GM23338 (cell line): Measurements from ENCODE around the gene PCSK2. TPM values are rescaled to one million over a fixed set of nuclear protein-coding genes. Genes with fewer than 3 reads are reported as not detected.

ENCODE experiments used
- ATAC-seq: fragments of 200-7000 bp; cut with Tn5 transposase; 3 replicates; pipeline ENCODE4 v1.9.1; 2020
- DNase-seq: peaks from one replicate; pipeline ENCODE4 v3.0.0-alpha.2; 2015; ENCODE audit warnings: low spot score
- H2AFZ ChIP-seq: fragments of 200-600 bp; sonication (generic); 2 replicates; pipeline ENCODE4 v1.8.0; 2016; ENCODE audit warnings: antibody characterized with exemption, mild to moderate bottlenecking, moderate library complexity
- H3F3A ChIP-seq: fragments of 200-600 bp; sonication (generic); replicated peaks from 2 replicates; pipeline ENCODE4 v1.8.0; 2017; ENCODE audit warnings: antibody characterized with exemption, mixed run types, low read depth
- H3K27ac ChIP-seq: fragments of 200-600 bp; sonication (generic); 2 replicates; pipeline ENCODE4 v1.6.1; 2016; ENCODE audit warnings: low read depth
- H3K27me3 ChIP-seq: fragments of 200-600 bp; sonication (generic); 2 replicates; pipeline ENCODE4 v1.8.0; 2016; ENCODE audit warnings: mild to moderate bottlenecking, mixed run types, moderate library complexity; ENCODE audit not compliant: insufficient read depth
- H3K36me3 ChIP-seq: fragments of 200-600 bp; sonication (generic); 2 replicates; pipeline ENCODE4 v1.8.0; 2016; ENCODE audit warnings: mild to moderate bottlenecking; ENCODE audit not compliant: insufficient read depth
- H3K4me1 ChIP-seq: fragments of 200-600 bp; sonication (generic); 2 replicates; pipeline ENCODE4 v1.8.0; 2016; ENCODE audit warnings: mild to moderate bottlenecking, moderate library complexity; ENCODE audit not compliant: insufficient read depth
- H3K4me2 ChIP-seq: fragments of 200-600 bp; sonication (generic); 2 replicates; pipeline ENCODE4 v1.7.1; 2017; ENCODE audit warnings: mixed run types
- H3K4me3 ChIP-seq: fragments of 200-600 bp; sonication (generic); 2 replicates; pipeline ENCODE4 v1.6.1; 2016; ENCODE audit warnings: mixed run types
- H3K79me2 ChIP-seq: fragments of 200-600 bp; sonication (generic); replicated peaks from 2 replicates; pipeline ENCODE4 v1.8.0; 2017; ENCODE audit warnings: mild to moderate bottlenecking; ENCODE audit not compliant: insufficient read depth
- H3K9me2 ChIP-seq: fragments of 200-600 bp; sonication (generic); 2 replicates; pipeline ENCODE4 v1.8.0; 2017; ENCODE audit not compliant: insufficient read depth
- H4K20me1 ChIP-seq: fragments of 200-600 bp; sonication (generic); replicated peaks from 2 replicates; pipeline ENCODE4 v1.8.0; 2017; ENCODE audit warnings: mild to moderate bottlenecking; ENCODE audit not compliant: insufficient read depth
- H3K27ac Mint-ChIP-seq: 2 replicates; pipeline ENCODE4 v1.8.0; 2020; ENCODE audit warnings: inconsistent platforms, mild to moderate bottlenecking, moderate library complexity, mixed read lengths
- H3K27me3 Mint-ChIP-seq: 3 replicates; pipeline ENCODE4 v1.8.0; 2022; ENCODE audit warnings: low read depth, mild to moderate bottlenecking, moderate library complexity, mixed read lengths, inconsistent platforms; ENCODE audit not compliant: insufficient read depth, poor library complexity
- H3K36me3 Mint-ChIP-seq: 3 replicates; pipeline ENCODE4 v1.8.0; 2021; ENCODE audit warnings: low read depth, mild to moderate bottlenecking, inconsistent platforms, moderate library complexity, mixed read lengths
- H3K4me1 Mint-ChIP-seq: 3 replicates; pipeline ENCODE4 v1.8.0; 2020; ENCODE audit warnings: mild to moderate bottlenecking, inconsistent platforms, mixed read lengths
- H3K4me3 Mint-ChIP-seq: 3 replicates; pipeline ENCODE4 v1.8.0; 2021; ENCODE audit warnings: moderate library complexity, mild to moderate bottlenecking, inconsistent platforms, mixed read lengths
- H3K9me3 Mint-ChIP-seq: 3 replicates; pipeline ENCODE4 v1.8.0; 2020; ENCODE audit warnings: moderate library complexity, mild to moderate bottlenecking, inconsistent platforms, mixed read lengths
- CREB1 ChIP-seq: fragments of 250-450 bp; sonication (Bioruptor Pico); IDR thresholded peaks from 2 replicates; pipeline ENCODE4 v1.5.0; 2020; ENCODE audit warnings: low read depth, mild to moderate bottlenecking, moderate library complexity
- EZH2 ChIP-seq: fragments of 200-600 bp; sonication (generic); IDR thresholded peaks from one replicate; pipeline ENCODE4 v1.8.0; 2017; ENCODE audit warnings: antibody characterized with exemption, mild to moderate bottlenecking, low read depth; ENCODE audit not compliant: unreplicated experiment
- EZH2phosphoT487 ChIP-seq: fragments of 200-600 bp; sonication (generic); IDR thresholded peaks from one replicate; pipeline ENCODE4 v1.8.1; 2018; ENCODE audit warnings: antibody characterized with exemption; ENCODE audit not compliant: unreplicated experiment
- JUNB ChIP-seq: IDR thresholded peaks from one replicate; pipeline ENCODE4 v1.6.1; 2016; ENCODE audit warnings: antibody characterized with exemption; ENCODE audit not compliant: unreplicated experiment
- NANOG ChIP-seq: IDR thresholded peaks from 2 replicates; pipeline ENCODE4 v1.6.1; 2016; ENCODE audit warnings: antibody characterized with exemption, borderline replicate concordance
- POLR2AphosphoS5 ChIP-seq: IDR thresholded peaks from 2 replicates; pipeline ENCODE4 v1.6.1; 2016; ENCODE audit warnings: antibody characterized with exemption, low read depth
- STAT1 ChIP-seq: IDR thresholded peaks from one replicate; pipeline ENCODE4 v1.6.1; 2016; ENCODE audit warnings: antibody characterized with exemption; ENCODE audit not compliant: unreplicated experiment
- ZNF114 ChIP-seq: fragments of 250-450 bp; sonication (Bioruptor Pico); IDR thresholded peaks from 2 replicates; pipeline ENCODE4 v1.5.0; 2020; ENCODE audit warnings: mild to moderate bottlenecking, moderate library complexity
- ZNF331 ChIP-seq: fragments of 250-450 bp; sonication (Bioruptor Pico); IDR thresholded peaks from 2 replicates; pipeline ENCODE4 v1.5.0; 2020; ENCODE audit warnings: low read depth, mild to moderate bottlenecking, moderate library complexity
- polyA plus RNA-seq: library from polyadenylated mRNA; unstranded; fragments of >200 nt; fragmentation: Nextera tagmentation; extraction: Ambion mirVana; gene quantifications from 2 replicates; pipeline ENCODE4 v1.2.1, GENCODE V29; 2016
- total RNA-seq: library from RNA; depleted of rRNA; stranded (reverse); fragments of >200 nt; shearing (Covaris generic); gene quantifications from 2 replicates; pipeline ENCODE4 v1.2.3, GENCODE V29; 2014
- TF ChIP-seq, protein P1 (sequence below): fragments of 250-450 bp; sonication (Bioruptor Pico); IDR thresholded peaks from 2 replicates; pipeline ENCODE4 v1.5.0; 2020; ENCODE audit warnings: mild to moderate bottlenecking, moderate library complexity
- TF ChIP-seq, protein P2 (sequence below): IDR thresholded peaks from 2 replicates; pipeline ENCODE4 v1.6.1; 2016; ENCODE audit warnings: antibody characterized with exemption
- TF ChIP-seq, protein P3 (sequence below): IDR thresholded peaks from one replicate; pipeline ENCODE4 v1.6.1; 2018; ENCODE audit warnings: antibody characterized with exemption; ENCODE audit not compliant: unreplicated experiment
- TF ChIP-seq, protein P4 (sequence below), 2 experiments: fragments of 200-600 bp in 1 of 2; sonication (generic) in 1 of 2; conservative IDR thresholded peaks; 2 replicates each; pipeline versions ENCODE4 v1.5.1 to v1.6.1; 2016 to 2017; ENCODE audit warnings: antibody characterized with exemption in 2 of 2, low read depth in 2 of 2, mild to moderate bottlenecking in 2 of 2, moderate library complexity in 1 of 2

PCSK2 gene
- total and polyA plus RNA-seq, 2 experiments from 2014 or later = 0.37 to 1.1 TPM

DNA sequence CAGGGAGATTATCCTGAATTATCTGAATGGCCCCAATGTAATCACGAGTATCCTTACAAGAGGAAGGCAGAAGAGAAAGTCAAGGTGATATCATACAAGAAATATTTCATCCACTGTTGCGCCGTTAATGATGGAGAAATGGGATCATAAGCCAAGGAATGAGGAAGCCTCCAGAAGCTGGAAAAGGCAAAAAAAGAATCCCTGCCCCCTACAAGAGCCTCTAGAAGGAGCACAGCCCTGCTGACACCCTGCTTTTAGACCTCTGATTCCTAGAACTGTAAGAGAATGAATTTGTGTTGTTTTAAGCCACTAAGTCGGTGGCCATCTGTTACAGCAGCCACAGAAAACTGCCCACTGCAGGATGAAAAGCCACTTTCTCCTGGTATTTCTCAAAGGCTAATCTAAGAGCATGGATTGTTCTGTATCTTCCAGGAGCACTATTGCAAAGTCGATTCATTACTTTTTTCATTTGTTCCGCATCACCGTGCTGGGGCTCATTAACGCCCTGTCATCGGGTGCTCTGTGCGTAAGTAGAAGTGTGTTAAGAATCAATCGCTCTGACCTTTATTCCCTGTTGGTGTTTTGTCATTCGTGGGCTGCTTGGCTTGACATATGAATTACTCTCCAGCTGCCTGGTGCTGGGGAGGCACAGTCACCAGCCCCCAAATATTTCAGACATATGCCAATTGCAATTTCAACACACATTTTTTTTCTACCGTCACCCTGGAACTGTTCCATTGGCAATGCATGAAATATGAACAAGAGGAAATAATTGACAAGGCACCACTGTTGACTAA is 117.0 kb downstream of the PCSK2 start:
- Histone ChIP-seq H3K4me1 (0 out of 2 replicates have a peak, but pooled peaks cover 7% of the 10 kb centered on the region), H3K27me3 (no peaks in the 10 kb centered on the region), H3K4me3 (no peak overlapping the region), H3K79me2 (no peaks in the 10 kb centered on the region), H4K20me1 (no peaks in the 10 kb centered on the region), H3K36me3 (no peaks in the 10 kb centered on the region), H3K4me2 (no peak overlapping the region), H3F3A (no peaks in the 10 kb centered on the region), H3K27ac (no peak overlapping the region), H3K9me2 (peaks cover 16% of the 10 kb centered on the region), H2AFZ (peak overlapping the region; percentile 83; the same call in 1 of the 2 replicates)
- DNase-seq (no peak), ATAC-seq (no peak; the same call in 2 of the 3 replicates)
- no peak overlapping the region for H3K27ac Mint-ChIP-seq
- no peak overlapping the region for H3K4me3 Mint-ChIP-seq
- TF ChIP-seq, protein P1, sequence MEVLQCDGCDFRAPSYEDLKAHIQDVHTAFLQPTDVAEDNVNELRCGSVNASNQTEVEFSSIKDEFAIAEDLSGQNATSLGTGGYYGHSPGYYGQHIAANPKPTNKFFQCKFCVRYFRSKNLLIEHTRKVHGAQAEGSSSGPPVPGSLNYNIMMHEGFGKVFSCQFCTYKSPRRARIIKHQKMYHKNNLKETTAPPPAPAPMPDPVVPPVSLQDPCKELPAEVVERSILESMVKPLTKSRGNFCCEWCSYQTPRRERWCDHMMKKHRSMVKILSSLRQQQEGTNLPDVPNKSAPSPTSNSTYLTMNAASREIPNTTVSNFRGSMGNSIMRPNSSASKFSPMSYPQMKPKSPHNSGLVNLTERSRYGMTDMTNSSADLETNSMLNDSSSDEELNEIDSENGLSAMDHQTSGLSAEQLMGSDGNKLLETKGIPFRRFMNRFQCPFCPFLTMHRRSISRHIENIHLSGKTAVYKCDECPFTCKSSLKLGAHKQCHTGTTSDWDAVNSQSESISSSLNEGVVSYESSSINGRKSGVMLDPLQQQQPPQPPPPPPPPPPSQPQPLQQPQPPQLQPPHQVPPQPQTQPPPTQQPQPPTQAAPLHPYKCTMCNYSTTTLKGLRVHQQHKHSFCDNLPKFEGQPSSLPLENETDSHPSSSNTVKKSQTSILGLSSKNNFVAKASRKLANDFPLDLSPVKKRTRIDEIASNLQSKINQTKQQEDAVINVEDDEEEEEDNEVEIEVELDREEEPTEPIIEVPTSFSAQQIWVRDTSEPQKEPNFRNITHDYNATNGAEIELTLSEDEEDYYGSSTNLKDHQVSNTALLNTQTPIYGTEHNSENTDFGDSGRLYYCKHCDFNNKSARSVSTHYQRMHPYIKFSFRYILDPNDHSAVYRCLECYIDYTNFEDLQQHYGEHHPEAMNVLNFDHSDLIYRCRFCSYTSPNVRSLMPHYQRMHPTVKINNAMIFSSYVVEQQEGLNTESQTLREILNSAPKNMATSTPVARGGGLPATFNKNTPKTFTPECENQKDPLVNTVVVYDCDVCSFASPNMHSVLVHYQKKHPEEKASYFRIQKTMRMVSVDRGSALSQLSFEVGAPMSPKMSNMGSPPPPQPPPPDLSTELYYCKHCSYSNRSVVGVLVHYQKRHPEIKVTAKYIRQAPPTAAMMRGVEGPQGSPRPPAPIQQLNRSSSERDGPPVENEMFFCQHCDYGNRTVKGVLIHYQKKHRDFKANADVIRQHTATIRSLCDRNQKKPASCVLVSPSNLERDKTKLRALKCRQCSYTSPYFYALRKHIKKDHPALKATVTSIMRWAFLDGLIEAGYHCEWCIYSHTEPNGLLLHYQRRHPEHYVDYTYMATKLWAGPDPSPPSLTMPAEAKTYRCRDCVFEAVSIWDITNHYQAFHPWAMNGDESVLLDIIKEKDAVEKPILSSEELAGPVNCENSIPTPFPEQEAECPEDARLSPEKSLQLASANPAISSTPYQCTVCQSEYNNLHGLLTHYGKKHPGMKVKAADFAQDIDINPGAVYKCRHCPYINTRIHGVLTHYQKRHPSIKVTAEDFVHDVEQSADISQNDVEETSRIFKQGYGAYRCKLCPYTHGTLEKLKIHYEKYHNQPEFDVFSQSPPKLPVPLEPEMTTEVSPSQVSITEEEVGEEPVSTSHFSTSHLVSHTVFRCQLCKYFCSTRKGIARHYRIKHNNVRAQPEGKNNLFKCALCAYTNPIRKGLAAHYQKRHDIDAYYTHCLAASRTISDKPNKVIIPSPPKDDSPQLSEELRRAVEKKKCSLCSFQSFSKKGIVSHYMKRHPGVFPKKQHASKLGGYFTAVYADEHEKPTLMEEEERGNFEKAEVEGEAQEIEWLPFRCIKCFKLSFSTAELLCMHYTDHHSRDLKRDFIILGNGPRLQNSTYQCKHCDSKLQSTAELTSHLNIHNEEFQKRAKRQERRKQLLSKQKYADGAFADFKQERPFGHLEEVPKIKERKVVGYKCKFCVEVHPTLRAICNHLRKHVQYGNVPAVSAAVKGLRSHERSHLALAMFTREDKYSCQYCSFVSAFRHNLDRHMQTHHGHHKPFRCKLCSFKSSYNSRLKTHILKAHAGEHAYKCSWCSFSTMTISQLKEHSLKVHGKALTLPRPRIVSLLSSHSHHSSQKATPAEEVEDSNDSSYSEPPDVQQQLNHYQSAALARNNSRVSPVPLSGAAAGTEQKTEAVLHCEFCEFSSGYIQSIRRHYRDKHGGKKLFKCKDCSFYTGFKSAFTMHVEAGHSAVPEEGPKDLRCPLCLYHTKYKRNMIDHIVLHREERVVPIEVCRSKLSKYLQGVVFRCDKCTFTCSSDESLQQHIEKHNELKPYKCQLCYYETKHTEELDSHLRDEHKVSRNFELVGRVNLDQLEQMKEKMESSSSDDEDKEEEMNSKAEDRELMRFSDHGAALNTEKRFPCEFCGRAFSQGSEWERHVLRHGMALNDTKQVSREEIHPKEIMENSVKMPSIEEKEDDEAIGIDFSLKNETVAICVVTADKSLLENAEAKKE (CRISPR knock-in tag) = no peak
- TF ChIP-seq EZH2phosphoT487 = no peak
- no peak for TF ChIP-seq JUNB
- no peak for TF ChIP-seq CREB1 (CRISPR knock-in tag)
- TF ChIP-seq STAT1 = no peak
- TF ChIP-seq POLR2AphosphoS5 = no peak
- TF ChIP-seq, protein P2, sequence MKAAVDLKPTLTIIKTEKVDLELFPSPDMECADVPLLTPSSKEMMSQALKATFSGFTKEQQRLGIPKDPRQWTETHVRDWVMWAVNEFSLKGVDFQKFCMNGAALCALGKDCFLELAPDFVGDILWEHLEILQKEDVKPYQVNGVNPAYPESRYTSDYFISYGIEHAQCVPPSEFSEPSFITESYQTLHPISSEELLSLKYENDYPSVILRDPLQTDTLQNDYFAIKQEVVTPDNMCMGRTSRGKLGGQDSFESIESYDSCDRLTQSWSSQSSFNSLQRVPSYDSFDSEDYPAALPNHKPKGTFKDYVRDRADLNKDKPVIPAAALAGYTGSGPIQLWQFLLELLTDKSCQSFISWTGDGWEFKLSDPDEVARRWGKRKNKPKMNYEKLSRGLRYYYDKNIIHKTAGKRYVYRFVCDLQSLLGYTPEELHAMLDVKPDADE = no peak
- TF ChIP-seq EZH2 = no peak
- no peak for TF ChIP-seq ZNF114 (CRISPR knock-in tag)
- TF ChIP-seq, protein P3, sequence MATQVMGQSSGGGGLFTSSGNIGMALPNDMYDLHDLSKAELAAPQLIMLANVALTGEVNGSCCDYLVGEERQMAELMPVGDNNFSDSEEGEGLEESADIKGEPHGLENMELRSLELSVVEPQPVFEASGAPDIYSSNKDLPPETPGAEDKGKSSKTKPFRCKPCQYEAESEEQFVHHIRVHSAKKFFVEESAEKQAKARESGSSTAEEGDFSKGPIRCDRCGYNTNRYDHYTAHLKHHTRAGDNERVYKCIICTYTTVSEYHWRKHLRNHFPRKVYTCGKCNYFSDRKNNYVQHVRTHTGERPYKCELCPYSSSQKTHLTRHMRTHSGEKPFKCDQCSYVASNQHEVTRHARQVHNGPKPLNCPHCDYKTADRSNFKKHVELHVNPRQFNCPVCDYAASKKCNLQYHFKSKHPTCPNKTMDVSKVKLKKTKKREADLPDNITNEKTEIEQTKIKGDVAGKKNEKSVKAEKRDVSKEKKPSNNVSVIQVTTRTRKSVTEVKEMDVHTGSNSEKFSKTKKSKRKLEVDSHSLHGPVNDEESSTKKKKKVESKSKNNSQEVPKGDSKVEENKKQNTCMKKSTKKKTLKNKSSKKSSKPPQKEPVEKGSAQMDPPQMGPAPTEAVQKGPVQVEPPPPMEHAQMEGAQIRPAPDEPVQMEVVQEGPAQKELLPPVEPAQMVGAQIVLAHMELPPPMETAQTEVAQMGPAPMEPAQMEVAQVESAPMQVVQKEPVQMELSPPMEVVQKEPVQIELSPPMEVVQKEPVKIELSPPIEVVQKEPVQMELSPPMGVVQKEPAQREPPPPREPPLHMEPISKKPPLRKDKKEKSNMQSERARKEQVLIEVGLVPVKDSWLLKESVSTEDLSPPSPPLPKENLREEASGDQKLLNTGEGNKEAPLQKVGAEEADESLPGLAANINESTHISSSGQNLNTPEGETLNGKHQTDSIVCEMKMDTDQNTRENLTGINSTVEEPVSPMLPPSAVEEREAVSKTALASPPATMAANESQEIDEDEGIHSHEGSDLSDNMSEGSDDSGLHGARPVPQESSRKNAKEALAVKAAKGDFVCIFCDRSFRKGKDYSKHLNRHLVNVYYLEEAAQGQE = no peak
- no peak for TF ChIP-seq ZNF331 (CRISPR knock-in tag)
- TF ChIP-seq, protein P4, sequence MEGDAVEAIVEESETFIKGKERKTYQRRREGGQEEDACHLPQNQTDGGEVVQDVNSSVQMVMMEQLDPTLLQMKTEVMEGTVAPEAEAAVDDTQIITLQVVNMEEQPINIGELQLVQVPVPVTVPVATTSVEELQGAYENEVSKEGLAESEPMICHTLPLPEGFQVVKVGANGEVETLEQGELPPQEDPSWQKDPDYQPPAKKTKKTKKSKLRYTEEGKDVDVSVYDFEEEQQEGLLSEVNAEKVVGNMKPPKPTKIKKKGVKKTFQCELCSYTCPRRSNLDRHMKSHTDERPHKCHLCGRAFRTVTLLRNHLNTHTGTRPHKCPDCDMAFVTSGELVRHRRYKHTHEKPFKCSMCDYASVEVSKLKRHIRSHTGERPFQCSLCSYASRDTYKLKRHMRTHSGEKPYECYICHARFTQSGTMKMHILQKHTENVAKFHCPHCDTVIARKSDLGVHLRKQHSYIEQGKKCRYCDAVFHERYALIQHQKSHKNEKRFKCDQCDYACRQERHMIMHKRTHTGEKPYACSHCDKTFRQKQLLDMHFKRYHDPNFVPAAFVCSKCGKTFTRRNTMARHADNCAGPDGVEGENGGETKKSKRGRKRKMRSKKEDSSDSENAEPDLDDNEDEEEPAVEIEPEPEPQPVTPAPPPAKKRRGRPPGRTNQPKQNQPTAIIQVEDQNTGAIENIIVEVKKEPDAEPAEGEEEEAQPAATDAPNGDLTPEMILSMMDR (conservative IDR thresholded peaks at IDR 0.05; ENCODE audit: low read depth in 2 of 2) = no peak
- TF ChIP-seq NANOG = no peak
- H3K36me3 Mint-ChIP-seq = no peaks in the 10 kb centered on the region
- H3K9me3 Mint-ChIP-seq = no peaks in the 10 kb centered on the region; the same call in 2 of the 3 replicates
- peaks cover 16% of the 10 kb centered on the region; the same call in 2 of the 3 replicates for H3K4me1 Mint-ChIP-seq
- H3K27me3 Mint-ChIP-seq = peaks cover 5% of the 10 kb centered on the region
